Uterus (tissue), 2 donors: ENCODE data around the gene CTDSPL.

Experiments used
- CTCF ChIP-seq, 4 experiments: fragments of 200-600 bp in 2 of 4; fragments of 450-650 bp in 2 of 4; sonication (generic) in 2 of 4; IDR thresholded peaks; one replicate each; pipeline ENCODE4 v1.5.1; 2016 to 2019; ENCODE audit warnings: antibody characterized with exemption in 4 of 4, mild to moderate bottlenecking in 2 of 4, moderate library complexity in 1 of 4
- POLR2A ChIP-seq, 2 donors: fragments of 450-650 bp; IDR thresholded peaks; one replicate each; pipeline ENCODE4 v1.6.1; 2016; ENCODE audit warnings: antibody characterized with exemption in 2 of 2, mild to moderate bottlenecking in 1 of 2, moderate library complexity in 1 of 2

DNA sequence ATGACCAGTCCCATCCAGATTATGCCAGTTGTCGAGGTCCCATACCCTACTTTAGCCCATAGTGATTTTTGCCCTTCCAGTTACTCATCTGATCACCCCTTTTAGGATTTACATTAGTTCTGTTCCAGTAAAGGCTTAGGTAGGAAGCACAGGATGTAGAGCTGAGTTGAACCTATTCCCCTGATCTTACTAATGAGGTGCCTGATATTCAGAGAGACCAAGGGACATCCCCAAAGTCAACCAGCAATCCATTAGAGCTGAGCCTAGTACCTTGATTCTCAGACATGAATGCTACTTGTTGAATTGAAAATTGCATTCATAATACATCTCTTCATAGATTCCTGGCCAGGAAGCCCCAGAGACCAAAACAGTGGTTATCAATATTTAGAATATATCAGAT lies 24.7 kb downstream of the CTDSPL start:
- TF ChIP-seq CTCF (IDR thresholded peaks at IDR 0.05): no peak
- TF ChIP-seq POLR2A (IDR thresholded peaks at IDR 0.05): no peak
